ENCODE results near the gene ZFYVE28.
"Not testable (repeated sequence)": the region's sequence is repeated elsewhere in the genome, so short reads cannot be mapped to it uniquely, and the experiment has no call there.

DNA sequence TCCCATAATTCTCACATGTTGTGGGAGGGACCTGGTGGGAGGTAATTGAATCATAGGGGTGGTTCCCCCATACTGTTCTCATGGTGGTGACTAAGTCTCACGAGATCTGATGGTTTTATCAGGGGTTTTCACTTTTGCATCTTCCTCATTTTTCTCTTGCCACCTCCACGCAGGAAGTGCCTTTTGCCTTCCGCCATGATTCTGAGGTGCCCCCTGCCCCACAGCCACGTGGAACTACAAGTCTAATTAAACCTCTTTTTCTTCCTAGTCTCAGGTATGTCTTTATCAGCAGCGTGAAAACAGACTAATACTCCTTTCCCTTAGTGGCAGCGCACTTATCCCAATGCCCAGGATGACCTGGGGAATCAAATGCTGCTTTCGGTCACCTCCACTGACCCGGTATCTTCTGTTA is 35.2 kb downstream of the ZFYVE28 start:
- not testable (repeated sequence) for TF ChIP-seq CTCF, EP300, POLR2A (IDR thresholded peaks at IDR 0.05)

All from ovary (tissue), 3 donors.